SK-N-SH treated with all-trans-retinoic acid at 6 μM for 48 hours (cell line): Measurements from ENCODE around the gene ITPR2.

Source experiments
- BACH2 ChIP-seq: fragments of 250-450 bp; sonication (Bioruptor Pico); IDR thresholded peaks from 2 replicates; pipeline ENCODE4 v1.9.0; 2021; ENCODE audit warnings: mild to moderate bottlenecking, borderline replicate concordance
- POU6F1 ChIP-seq: fragments of 250-450 bp; sonication (Bioruptor Pico); IDR thresholded peaks from 2 replicates; pipeline ENCODE4 v1.8.0; 2021; ENCODE audit warnings: low read depth, mild to moderate bottlenecking, moderate library complexity, borderline replicate concordance
- RARB ChIP-seq: fragments of 250-450 bp; sonication (Bioruptor Pico); IDR thresholded peaks from 2 replicates; pipeline ENCODE4 v1.8.0; 2021; ENCODE audit warnings: mild to moderate bottlenecking, moderate library complexity
- TSHZ2 ChIP-seq: fragments of 250-450 bp; sonication (Bioruptor Pico); IDR thresholded peaks from 2 replicates; pipeline ENCODE4 v1.5.0; 2020; ENCODE audit warnings: mild to moderate bottlenecking, moderate library complexity
- ZNF70 ChIP-seq: fragments of 450-650 bp; formaldehyde crosslinking; IDR thresholded peaks from 2 replicates; pipeline ENCODE4 v1.5.0; 2020; ENCODE audit warnings: mild to moderate bottlenecking, moderate library complexity

GRCh38 chr12:26434299-26435068 lies 398.5 kb downstream of the ITPR2 start:
- no peak for TF ChIP-seq BACH2 (CRISPR knock-in tag)
- TF ChIP-seq RARB (CRISPR knock-in tag) = no peak
- no peak for TF ChIP-seq ZNF70 (CRISPR knock-in tag)
- no peak for TF ChIP-seq POU6F1
- TF ChIP-seq TSHZ2 (CRISPR knock-in tag) = no peak
